AG04449 (cell line): ENCODE measurements around the gene ITPR1.

ENCODE experiments used
- CTCF ChIA-PET: fragments of 350-600 bp; formaldehyde crosslinking; extraction: SDS; loops from one replicate; lab custom pipeline; 2021; ENCODE audit warnings: antibody characterized with exemption; lab: Yijun Ruan, JAX
- POLR2A ChIA-PET: fragments of 400-600, 350-600 bp; formaldehyde crosslinking; extraction: SDS; loops from one replicate; lab custom pipeline; 2020; ENCODE audit warnings: antibody characterized with exemption, inconsistent platforms; lab: Yijun Ruan, JAX
- DNase-seq: peaks from one replicate; pipeline ENCODE4 v3.0.0-alpha.2; 2010; ENCODE audit warnings: low read depth, low spot score
- H3K4me3 ChIP-seq: 2 replicates; pipeline ENCODE4 v1.5.1; 2011; ENCODE audit warnings: low read depth, mild to moderate bottlenecking, control low read depth, low read length
- CTCF ChIP-seq: IDR thresholded peaks from one replicate; pipeline ENCODE4 v1.5.1; 2011; ENCODE audit warnings: mild to moderate bottlenecking, moderate library complexity, low read length, control low read depth, inconsistent platforms; ENCODE audit not compliant: insufficient read depth; ENCODE audit errors: missing control alignments

ITPR1 gene

GRCh38 chr3:4837374-4837930, 344.3 kb downstream of the ITPR1 start:
- H3K4me3 ChIP-seq: no peak overlapping the region
- POLR2A ChIA-PET: no interaction called here
- DNase-seq: no peak
- no peak for TF ChIP-seq CTCF
- CTCF ChIA-PET: interaction anchor here (1.5 kb wide), 1 partner anchor 143 kb away, joined by 5 read pairs; no protein-coding TSS in a partner anchor

- H3K4me3 ChIP-seq: no peak overlapping the region
- TF ChIP-seq CTCF: no peak
- ChIA-PET CTCF (interaction anchor here (0.8 to 1.5 kb wide), 3 partner anchors 13 to 141 kb away, joined by 3 to 5 read pairs (median 5); no protein-coding TSS in a partner anchor), POLR2A (no interaction called here)
- DNase-seq: no peak
Observed at GRCh38 chr3:4838621-4839022, 345.5 kb downstream of the ITPR1 start.

GRCh38 chr3:4839278-4839677, 346.1 kb downstream of the ITPR1 start:
- CTCF ChIA-PET: interaction anchor here (0.8 to 1.0 kb wide), 2 partner anchors 12 to 128 kb away, joined by 3 to 5 read pairs; no protein-coding TSS in a partner anchor
- TF ChIP-seq CTCF: no peak
- no peak overlapping the region for H3K4me3 ChIP-seq
- POLR2A ChIA-PET: no interaction called here
- no peak for DNase-seq

- ChIA-PET POLR2A (no interaction called here), CTCF (interaction anchor here (0.8 to 1.2 kb wide), 2 partner anchors 25 to 130 kb away, joined by 3 to 6 read pairs; no protein-coding TSS in a partner anchor)
- no peak overlapping the region for H3K4me3 ChIP-seq
- DNase-seq: no peak
- no peak for TF ChIP-seq CTCF
Observed at GRCh38 chr3:4841225-4841624, 348.1 kb downstream of the ITPR1 start.

GRCh38 chr3:4841776-4842440, 348.8 kb downstream of the ITPR1 start:
- no peak for DNase-seq
- no peak overlapping the region for H3K4me3 ChIP-seq
- POLR2A ChIA-PET: interaction anchor here (0.7 kb wide), 1 partner anchor 64 kb away, joined by 3 read pairs; no protein-coding TSS in a partner anchor
- no peak for TF ChIP-seq CTCF
- CTCF ChIA-PET: interaction anchor here (0.8 to 1.2 kb wide), 3 partner anchors 9 to 130 kb away, joined by 3 to 6 read pairs (median 3); no protein-coding TSS in a partner anchor

- H3K4me3 ChIP-seq: no peak overlapping the region
- no peak for DNase-seq
- ChIA-PET POLR2A (no interaction called here), CTCF (no interaction called here)
- no peak for TF ChIP-seq CTCF
Observed at GRCh38 chr3:4843619-4844018, 350.5 kb downstream of the ITPR1 start.
